UCSD-AML1 (cell line): ENCODE measurements around the gene OSBPL2.

Experiments used
- DNase-seq: peaks from one replicate; lab custom pipeline; 2025; ENCODE audit not compliant: unreplicated experiment; lab: John Stamatoyannopoulos, UW

OSBPL2 gene

GRCh38 chr20:62322492-62323041 lies 84.2 kb downstream of the OSBPL2 start:
- DNase-seq: no peak

GRCh38 chr20:62323146-62323979 lies 85.0 kb downstream of the OSBPL2 start:
- DNase-seq: no peak

- DNase-seq: no peak
Measured at GRCh38 chr20:62323980-62324906, 85.9 kb downstream of the OSBPL2 start.

GRCh38 chr20:62325172-62325905 lies 87.0 kb downstream of the OSBPL2 start:
- DNase-seq: no peak

- no peak for DNase-seq
Measured at GRCh38 chr20:62326559-62326958, 88.2 kb downstream of the OSBPL2 start.

- no peak for DNase-seq
Measured at GRCh38 chr20:62326959-62327725, 88.8 kb downstream of the OSBPL2 start.

GRCh38 chr20:62327726-62328495 lies 89.6 kb downstream of the OSBPL2 start:
- no peak for DNase-seq

GRCh38 chr20:62328684-62329388 lies 90.5 kb downstream of the OSBPL2 start:
- DNase-seq: no peak

GRCh38 chr20:62329389-62330377 lies 91.4 kb downstream of the OSBPL2 start:
- no peak for DNase-seq

- DNase-seq: no peak
Measured at GRCh38 chr20:62330576-62331317, 92.4 kb downstream of the OSBPL2 start.

- DNase-seq: no peak
Measured at GRCh38 chr20:62331347-62331746, 93.0 kb downstream of the OSBPL2 start.

GRCh38 chr20:62332421-62332820 lies 94.1 kb downstream of the OSBPL2 start:
- no peak for DNase-seq

- DNase-seq: no peak
Measured at GRCh38 chr20:62332989-62333819, 94.9 kb downstream of the OSBPL2 start.

- no peak for DNase-seq
Measured at GRCh38 chr20:62333820-62334595, 95.7 kb downstream of the OSBPL2 start.

- no peak for DNase-seq
Measured at GRCh38 chr20:62334881-62335280, 96.6 kb downstream of the OSBPL2 start.
